Measurements from ENCODE around the gene SLC39A9. TPM values are rescaled to one million over a fixed set of nuclear protein-coding genes. Genes with fewer than 3 reads are reported as not detected.
A peak's percentile ranks its signal among the peaks of the same experiment; 100 is the strongest.

The SLC39A9 gene
- 120 and 129 TPM in 2 replicates for total RNA-seq

GRCh38 chr14:69398053-69398817, at the start of gene SLC39A9, which contains the start of gene ERH:
Gene SLC39A9, plus strand, starts transcription at chr14:69398692. Its CDS starts 678 bp downstream, at chr14:69399370.
Gene ERH, minus strand, starts transcription at chr14:69398299. Its CDS starts 66 bp downstream, at chr14:69398233.
- peak; percentile 90 for DNase-seq (ENCODE audit: low read depth, low spot score)

DNA sequence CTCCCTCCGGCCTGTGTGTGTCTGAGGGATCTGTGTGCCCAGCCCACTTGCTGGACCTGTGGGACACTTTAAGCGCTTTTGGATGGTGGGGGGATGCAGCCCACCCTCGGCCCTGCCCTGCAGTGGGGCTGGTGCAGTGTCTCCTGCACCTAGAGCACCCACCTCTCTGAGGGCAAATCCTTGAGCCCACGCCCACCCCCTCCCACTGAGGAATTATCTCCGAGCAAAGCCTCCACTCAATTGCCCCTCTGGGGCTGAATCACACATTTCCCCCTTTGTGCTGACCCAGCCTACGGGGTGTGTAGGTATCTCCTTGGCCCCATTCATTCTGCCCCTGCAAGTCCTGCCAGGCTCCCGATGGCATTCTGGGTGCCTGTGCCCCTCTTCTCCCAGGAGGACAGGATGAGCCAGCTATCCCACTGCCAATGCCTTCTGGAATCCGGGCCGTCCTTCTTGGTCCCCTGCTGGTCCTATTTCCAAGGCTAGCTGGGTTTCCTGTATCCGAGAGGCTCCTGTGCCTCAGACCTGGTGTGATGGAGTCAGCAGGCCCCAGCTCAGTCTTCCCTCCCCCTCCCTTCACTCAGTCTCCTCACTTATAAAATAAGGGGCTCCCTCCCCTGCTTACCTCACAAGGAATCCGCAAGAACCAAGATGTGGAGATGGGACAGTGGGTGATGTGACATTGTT, 49.3 kb upstream of the SLC39A9 start:
- no peak for DNase-seq (ENCODE audit: low read depth, low spot score)

- DNase-seq (ENCODE audit: low read depth, low spot score) = no peak
Observed at GRCh38 chr14:69350892-69351291, 47.6 kb upstream of the SLC39A9 start.

DNA sequence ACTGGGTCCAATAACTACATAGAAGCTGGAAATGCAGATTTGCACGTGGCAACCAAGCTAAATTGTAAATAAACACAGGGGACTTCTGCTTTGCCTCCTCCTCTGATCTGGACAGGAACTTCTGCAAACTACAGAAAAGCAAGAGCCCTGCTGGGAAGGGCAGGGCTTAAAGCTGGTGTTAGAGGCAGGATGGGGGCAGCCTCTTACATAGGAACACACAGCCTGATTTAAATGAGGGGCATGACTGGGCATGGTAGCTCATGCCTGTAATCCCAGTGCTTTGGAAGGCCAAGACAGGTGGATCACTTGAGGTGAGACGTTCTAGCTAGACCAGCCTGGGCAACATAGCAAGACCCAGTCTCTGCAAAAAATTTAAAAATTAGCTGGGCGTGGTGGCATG, 47.1 kb upstream of the SLC39A9 start:
- no peak for DNase-seq (ENCODE audit: low read depth, low spot score)

- no peak for DNase-seq (ENCODE audit: low read depth, low spot score)
Observed at GRCh38 chr14:69351911-69352310, 46.6 kb upstream of the SLC39A9 start.

GRCh38 chr14:69353168-69353567, 45.3 kb upstream of the SLC39A9 start:
- no peak for DNase-seq (ENCODE audit: low read depth, low spot score)

DNA sequence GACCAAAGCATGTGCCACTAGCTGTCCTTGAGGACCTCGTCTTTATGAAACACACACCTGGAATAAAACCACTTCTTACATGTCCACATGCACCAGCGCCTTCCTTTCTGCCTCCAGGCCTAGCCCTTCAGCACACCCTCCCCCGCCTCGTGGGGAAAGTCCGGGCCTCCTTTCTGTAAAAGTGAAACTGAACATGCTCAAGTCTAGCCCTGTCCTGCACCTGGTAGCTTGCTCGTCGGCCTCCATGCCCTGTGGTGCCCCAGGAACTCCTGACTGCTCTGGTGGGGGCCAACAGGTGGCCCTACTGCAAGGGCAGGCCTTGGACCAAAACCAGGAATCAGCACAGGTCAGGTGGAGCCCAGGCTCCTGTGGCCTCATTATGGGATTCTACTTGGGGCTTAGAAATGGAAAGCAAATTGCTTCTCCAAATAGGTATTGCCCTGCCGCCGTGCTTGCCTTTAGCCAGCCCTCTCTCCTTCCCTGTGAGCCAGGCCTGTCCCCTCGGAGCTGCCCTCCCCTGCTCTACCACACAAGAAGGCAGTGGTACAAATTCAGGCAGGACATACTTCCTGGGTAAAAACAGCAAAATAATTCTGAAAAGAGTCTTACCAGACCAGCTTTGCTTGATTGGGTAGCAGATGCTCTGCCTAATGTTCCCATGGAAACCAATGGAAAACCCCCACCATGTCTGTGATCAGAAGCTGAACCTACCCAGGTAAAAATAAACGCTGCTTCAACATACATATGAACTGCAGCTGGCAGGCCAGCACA, 43.9 kb upstream of the SLC39A9 start:
- DNase-seq (ENCODE audit: low read depth, low spot score) = no peak

- no peak for DNase-seq (ENCODE audit: low read depth, low spot score)
Observed at GRCh38 chr14:69355154-69355597, 43.3 kb upstream of the SLC39A9 start.

GRCh38 chr14:69355607-69356281, 42.7 kb upstream of the SLC39A9 start:
- DNase-seq (ENCODE audit: low read depth, low spot score) = no peak

- no peak for DNase-seq (ENCODE audit: low read depth, low spot score)
Observed at GRCh38 chr14:69356903-69357543, 41.5 kb upstream of the SLC39A9 start.

DNA sequence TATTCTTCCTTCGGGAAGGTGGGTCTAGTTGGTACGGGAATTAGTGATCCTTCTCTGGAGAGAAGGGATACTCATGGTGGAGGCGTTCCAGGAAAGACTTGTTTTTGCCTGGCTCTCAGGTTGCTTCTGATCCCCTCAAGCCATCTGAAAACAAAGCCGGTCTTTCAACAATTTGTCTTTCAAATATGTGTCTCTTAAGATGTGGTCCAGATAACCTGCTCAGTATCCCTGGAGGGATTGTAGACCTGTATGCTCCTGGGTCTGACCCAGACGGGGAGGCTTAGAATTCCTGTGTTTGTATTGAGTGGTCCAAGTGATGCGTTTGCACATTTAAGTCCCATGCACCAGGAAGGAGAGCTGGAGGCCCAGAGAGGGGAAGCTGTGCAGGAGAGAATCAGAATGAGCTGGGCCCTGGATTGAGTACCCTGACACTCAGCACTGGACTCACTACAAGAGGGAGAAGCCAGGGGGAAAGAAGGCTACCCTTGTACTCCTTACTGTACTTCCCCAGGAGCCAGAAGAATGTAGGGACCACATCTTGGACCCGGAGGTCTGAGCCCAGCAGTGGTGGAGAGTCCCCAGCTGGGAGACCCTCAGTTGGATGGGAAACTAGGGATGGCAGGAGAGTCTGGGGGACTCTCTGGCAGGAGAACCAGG, 40.8 kb upstream of the SLC39A9 start:
- DNase-seq (ENCODE audit: low read depth, low spot score) = no peak

DNA sequence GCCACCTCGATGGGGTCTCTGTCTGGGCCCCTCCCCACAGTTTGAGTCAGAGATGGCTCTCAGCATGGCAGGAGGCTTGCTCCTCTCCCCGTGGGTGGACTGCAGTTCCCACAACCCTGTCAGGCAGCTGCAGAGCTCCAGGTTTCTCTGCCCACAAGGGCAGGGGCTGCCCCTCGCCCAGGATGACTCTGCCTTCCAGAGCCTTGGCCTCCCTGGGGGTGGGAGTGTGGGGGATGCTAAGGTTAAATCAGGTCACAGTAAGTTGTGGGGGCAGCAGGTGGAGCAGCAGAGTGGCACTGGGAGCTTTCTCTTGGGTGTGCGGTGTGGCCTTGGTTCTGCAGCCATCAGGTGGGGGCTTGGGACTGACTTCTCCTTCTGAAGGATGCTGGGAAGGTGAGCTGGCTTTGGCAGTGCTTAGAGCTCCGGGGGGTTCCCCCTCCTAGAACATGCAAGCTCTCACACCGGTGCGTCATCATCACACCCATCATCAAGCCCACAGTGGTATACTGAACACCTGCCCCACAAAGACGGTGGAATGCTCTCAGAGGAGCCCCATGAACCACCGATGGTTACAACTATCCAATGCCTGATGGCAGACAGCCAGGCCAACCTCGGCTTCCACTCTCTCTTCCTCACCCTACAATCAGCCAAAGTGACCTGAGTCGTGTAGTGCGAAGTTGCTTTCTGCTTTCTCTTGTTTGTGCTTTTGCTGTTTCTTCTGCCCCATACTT, 40.1 kb upstream of the SLC39A9 start:
- DNase-seq (ENCODE audit: low read depth, low spot score) = no peak

- DNase-seq (ENCODE audit: low read depth, low spot score) = no peak
Observed at GRCh38 chr14:69358966-69359365, 39.5 kb upstream of the SLC39A9 start.

DNA sequence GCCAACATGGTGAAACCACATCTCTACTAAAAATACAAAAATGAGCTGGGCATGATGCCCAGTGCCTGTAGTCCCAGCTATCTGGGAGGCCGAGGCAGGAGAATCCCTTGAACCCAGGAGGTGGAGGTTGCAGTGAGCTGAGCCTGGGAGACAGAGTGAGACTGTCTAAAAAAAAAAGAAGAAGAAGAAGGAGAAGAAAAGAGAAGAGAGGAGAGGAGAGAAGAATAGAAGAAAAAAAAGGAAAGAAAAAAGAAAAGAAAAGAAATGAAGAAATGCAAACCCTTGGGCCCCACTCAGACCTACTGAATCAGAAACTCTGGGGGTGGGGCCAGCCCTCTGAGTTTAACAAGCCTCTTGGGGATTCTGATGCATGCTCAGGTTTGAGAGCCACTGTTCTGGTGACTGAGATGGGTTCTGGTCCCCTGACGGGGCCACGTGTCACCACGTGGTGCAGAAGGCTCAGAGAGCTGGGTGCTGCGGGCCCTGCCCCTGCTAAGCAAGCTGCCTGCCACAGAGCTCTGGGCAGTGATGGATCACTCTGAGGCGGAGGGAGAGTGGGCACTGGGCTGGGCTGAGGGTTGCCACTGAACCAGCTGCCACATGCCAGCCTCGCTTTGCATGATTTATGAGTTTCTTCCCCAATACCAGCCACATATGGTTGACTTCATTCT, 37.9 kb upstream of the SLC39A9 start:
- DNase-seq (ENCODE audit: low read depth, low spot score) = no peak

GRCh38 chr14:69363055-69363454, 35.4 kb upstream of the SLC39A9 start:
- DNase-seq (ENCODE audit: low read depth, low spot score) = no peak

- no peak for DNase-seq (ENCODE audit: low read depth, low spot score)
Observed at GRCh38 chr14:69363964-69364363, 34.5 kb upstream of the SLC39A9 start.

DNA sequence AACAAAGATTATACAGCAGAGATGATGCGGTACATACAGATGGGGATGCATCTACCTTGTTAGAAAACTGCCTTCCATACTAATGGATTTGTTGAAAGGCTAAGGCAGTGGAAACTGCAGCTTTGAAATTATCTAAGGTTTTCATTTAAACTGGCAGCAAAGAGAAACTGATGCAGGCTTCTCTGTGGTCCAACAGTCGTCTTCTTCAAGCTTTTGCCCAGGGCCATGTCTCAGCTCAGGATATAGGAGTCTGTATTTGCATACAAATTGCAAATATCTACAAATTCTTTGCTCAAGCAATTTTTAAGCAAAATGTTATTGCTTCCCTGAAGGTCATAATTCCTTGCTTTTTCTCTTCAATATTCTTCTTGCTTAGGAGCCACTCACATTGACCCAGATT, 34.1 kb upstream of the SLC39A9 start:
- no peak for DNase-seq (ENCODE audit: low read depth, low spot score)

DNA sequence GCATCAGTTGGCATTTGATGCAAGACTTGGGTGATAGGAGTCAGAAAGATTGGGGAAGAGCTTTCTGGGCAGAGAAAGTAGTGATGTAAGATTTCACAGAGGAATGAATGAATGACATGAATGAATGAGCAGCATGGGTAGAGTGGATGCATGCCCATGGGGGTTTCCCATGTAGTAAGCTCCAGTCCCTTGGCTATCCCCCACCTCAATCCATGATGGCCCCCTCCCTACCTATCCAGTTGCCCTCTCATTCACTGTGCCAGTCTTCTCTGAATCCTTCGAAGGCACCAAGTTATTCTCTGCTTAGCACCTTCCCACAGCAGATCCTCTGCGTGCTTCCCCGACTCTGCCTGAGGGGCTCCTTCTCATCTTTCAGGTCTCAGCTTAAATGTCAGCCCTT, 32.4 kb upstream of the SLC39A9 start:
- DNase-seq (ENCODE audit: low read depth, low spot score) = no peak

DNA sequence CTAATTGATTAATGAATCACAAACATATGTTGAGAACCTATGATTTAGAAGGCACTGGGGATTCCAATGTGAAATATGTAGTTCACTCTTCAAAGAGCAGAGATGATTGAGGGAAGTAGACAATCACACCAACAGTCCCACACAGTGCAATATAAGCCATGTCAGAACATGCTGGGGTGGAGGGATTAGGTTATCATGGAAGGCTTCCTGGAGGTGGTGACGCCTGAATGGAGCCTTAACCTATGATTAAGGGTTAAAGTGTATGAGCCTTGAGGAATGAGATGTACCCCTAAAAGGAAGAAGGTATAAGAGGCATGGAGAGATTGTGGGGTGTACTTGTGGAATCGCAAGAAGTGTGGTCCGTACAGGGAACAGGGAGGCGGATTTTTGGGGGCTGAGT, 31.7 kb upstream of the SLC39A9 start:
- no peak for DNase-seq (ENCODE audit: low read depth, low spot score)

All from pulmonary artery endothelial cell (primary cell).